Caki2 (cell line): Measurements from ENCODE around the gene HAVCR2. TPM values are rescaled to one million over a fixed set of nuclear protein-coding genes. Genes with fewer than 3 reads are reported as not detected.

ENCODE experiments used
- DNase-seq: peaks from one replicate; pipeline ENCODE4 v3.0.0-alpha.2; 2015; ENCODE audit warnings: low read depth
- in situ Hi-C: cut with HindIII; loops from 2 replicates; pipeline ENCODE4 v1.10.0; 2016; ENCODE audit warnings: low sequenced_read_pairs, low pct_unique_long_range_greater_than_20kb, mixed read lengths
- total RNA-seq: library from RNA; depleted of rRNA; stranded (reverse); fragments of >200 nt; shearing (Covaris generic); gene quantifications from 2 replicates; pipeline ENCODE4 v1.2.3, GENCODE V29; 2014; ENCODE audit warnings: low replicate concordance; rRNA removed

HAVCR2 gene
- total RNA-seq = not detected in 2 replicates

- in situ Hi-C loops = no loop called here
- DNase-seq = no peak
Observed at GRCh38 chr5:157108976-157109375, at the start of gene HAVCR2. Gene HAVCR2 (minus strand): TSS chr5:157109044. CDS start chr5:157108983, 61 bp downstream.

GRCh38 chr5:157157293-157157891 lies 48.5 kb upstream of the HAVCR2 start:
- in situ Hi-C loops = no loop called here
- no peak for DNase-seq

GRCh38 chr5:157155297-157155696 lies 46.5 kb upstream of the HAVCR2 start:
- DNase-seq = no peak
- in situ Hi-C loops = no loop called here

- in situ Hi-C loops = no loop called here
- DNase-seq = no peak
Observed at GRCh38 chr5:157150995-157151394, 42.2 kb upstream of the HAVCR2 start.

GRCh38 chr5:157148734-157149615 lies 40.1 kb upstream of the HAVCR2 start:
- in situ Hi-C loops = no loop called here
- DNase-seq = peak; percentile 55

GRCh38 chr5:157143127-157143971 lies 34.5 kb upstream of the HAVCR2 start:
- no peak for DNase-seq
- in situ Hi-C loops = no loop called here

GRCh38 chr5:157142317-157143126 lies 33.7 kb upstream of the HAVCR2 start, which contains the start of gene MED7:
Gene MED7 (minus strand): TSS chr5:157142865. CDS start chr5:157139431, 3,434 bp downstream.
- in situ Hi-C loops = no loop called here
- DNase-seq = peak; percentile 98

GRCh38 chr5:157137691-157138090 lies 28.8 kb upstream of the HAVCR2 start:
- DNase-seq = no peak
- in situ Hi-C loops = no loop called here

GRCh38 chr5:157132281-157132612 lies 23.4 kb upstream of the HAVCR2 start:
- in situ Hi-C loops = no loop called here
- DNase-seq = no peak

- peak; percentile 15 for DNase-seq
- in situ Hi-C loops = no loop called here
Observed at GRCh38 chr5:157130925-157131324, 22.1 kb upstream of the HAVCR2 start.

GRCh38 chr5:157121709-157122108 lies 12.9 kb upstream of the HAVCR2 start:
- in situ Hi-C loops = no loop called here
- no peak for DNase-seq

GRCh38 chr5:157120102-157120501 lies 11.3 kb upstream of the HAVCR2 start:
- in situ Hi-C loops = no loop called here
- DNase-seq = no peak

GRCh38 chr5:157116483-157116954 lies 7.7 kb upstream of the HAVCR2 start:
- in situ Hi-C loops = no loop called here

GRCh38 chr5:157115502-157115901 lies 6.7 kb upstream of the HAVCR2 start:
- no peak for DNase-seq
- in situ Hi-C loops = no loop called here

More at GRCh38 chr5:157116483-157116954, 7.7 kb upstream of the HAVCR2 start:
- DNase-seq = no peak

GRCh38 chr5:157115012-157115411 lies 6.2 kb upstream of the HAVCR2 start:
- in situ Hi-C loops = no loop called here
- no peak for DNase-seq

- in situ Hi-C loops = no loop called here
- DNase-seq = no peak
Observed at GRCh38 chr5:157113002-157113401, 4.2 kb upstream of the HAVCR2 start.

- no peak for DNase-seq
- in situ Hi-C loops = no loop called here
Observed at GRCh38 chr5:157109744-157110143, 900 bp upstream of the HAVCR2 start.

- in situ Hi-C loops = no loop called here
- no peak for DNase-seq
Observed at GRCh38 chr5:157107508-157107907, 1.3 kb downstream of the HAVCR2 start.
